DND-41 (cell line): ENCODE data around the gene NINJ1.
A peak's percentile ranks its signal among the peaks of the same experiment; 100 is the strongest.

Experiments
- ATAC-seq: fragments of 200-7000 bp; cut with Tn5 transposase; 3 replicates; pipeline ENCODE4 v1.9.1; 2021; ENCODE audit warnings: low read depth; ENCODE audit not compliant: insufficient read depth
- DNase-seq: peaks from one replicate; pipeline ENCODE4 v3.0.0-alpha.2; 2020
- H2AFZ ChIP-seq: 2 replicates; pipeline ENCODE4 v1.6.0; 2012; ENCODE audit warnings: low read depth, low read length
- H3K27ac ChIP-seq: 2 replicates; pipeline ENCODE4 v1.5.1; 2012; ENCODE audit warnings: low read length, inconsistent platforms
- H3K27me3 ChIP-seq: fragments of 200-600 bp; sonication (generic); 2 replicates; pipeline ENCODE4 v1.6.0; 2012; ENCODE audit warnings: low read length, mild to moderate bottlenecking, inconsistent platforms; ENCODE audit not compliant: insufficient read depth, poor library complexity
- H3K36me3 ChIP-seq: 2 replicates; pipeline ENCODE4 v1.5.1; 2012; ENCODE audit warnings: low read length, inconsistent platforms; ENCODE audit not compliant: insufficient read depth
- H3K4me1 ChIP-seq: 2 replicates; pipeline ENCODE4 v1.5.1; 2012; ENCODE audit warnings: mild to moderate bottlenecking, low read length; ENCODE audit not compliant: insufficient read depth
- H3K4me2 ChIP-seq: 2 replicates; pipeline ENCODE4 v1.6.0; 2012; ENCODE audit warnings: mild to moderate bottlenecking, moderate library complexity, low read length, inconsistent platforms; ENCODE audit not compliant: insufficient read depth
- H3K4me3 ChIP-seq, 2 experiments: fragments of 200-600 bp in 1 of 2; shearing (Covaris generic) in 1 of 2; 2 replicates each; pipeline ENCODE4 v1.5.1; 2012 to 2016; ENCODE audit warnings: inconsistent platforms in 2 of 2, low read length in 2 of 2, mild to moderate bottlenecking in 2 of 2, low read depth in 1 of 2, moderate library complexity in 1 of 2
- H3K79me2 ChIP-seq: 2 replicates; pipeline ENCODE4 v1.6.0; 2012; ENCODE audit warnings: low read length, inconsistent platforms; ENCODE audit not compliant: insufficient read depth
- H3K9ac ChIP-seq: 2 replicates; pipeline ENCODE4 v1.6.0; 2012; ENCODE audit warnings: low read depth, mild to moderate bottlenecking, inconsistent platforms, low read length, moderate library complexity
- H3K9me3 ChIP-seq: 2 replicates; pipeline ENCODE4 v1.5.1; 2012; ENCODE audit warnings: low read length, moderate library complexity, mild to moderate bottlenecking, inconsistent platforms; ENCODE audit not compliant: insufficient read depth, severe bottlenecking
- H4K20me1 ChIP-seq: 2 replicates; pipeline ENCODE4 v1.6.0; 2012; ENCODE audit warnings: low read length; ENCODE audit not compliant: insufficient read depth
- CTCF ChIP-seq: IDR thresholded peaks from 2 replicates; pipeline ENCODE4 v1.5.1; 2012; ENCODE audit warnings: borderline replicate concordance, low read length, moderate library complexity, mild to moderate bottlenecking; ENCODE audit not compliant: poor library complexity, severe bottlenecking; ENCODE audit errors: extremely low read depth
- EZH2 ChIP-seq: IDR thresholded peaks from 3 replicates; pipeline ENCODE4 v1.6.1; 2012; ENCODE audit warnings: borderline replicate concordance, low read depth, mild to moderate bottlenecking, moderate library complexity, low read length, inconsistent platforms; ENCODE audit not compliant: severe bottlenecking

Gene NINJ1

GRCh38 chr9:93084471-93084881 is 49.6 kb downstream of the NINJ1 start:
- Histone ChIP-seq H3K36me3 (no peaks in the 10 kb centered on the region), H3K4me3 (no peak overlapping the region), H3K27ac (no peak overlapping the region), H3K9ac (no peak overlapping the region), H3K27me3 (no peaks in the 10 kb centered on the region), H2AFZ (no peak overlapping the region), H4K20me1 (no peaks in the 10 kb centered on the region), H3K4me1 (peaks cover 13% of the 10 kb centered on the region), H3K9me3 (no peaks in the 10 kb centered on the region), H3K4me2 (no peak overlapping the region), H3K79me2 (no peaks in the 10 kb centered on the region)
- TF ChIP-seq EZH2 (no peak), CTCF (no peak)
- ATAC-seq (no peak), DNase-seq (no peak)

- ATAC-seq: no peak; the same call in 2 of the 3 replicates
These were observed 50.2 kb downstream of the NINJ1 start for GRCh38 chr9:93083592-93084470.

GRCh38 chr9:93082841-93083411 is 51.1 kb downstream of the NINJ1 start:
- peak overlapping the region; percentile 48; the same call in 1 of the 2 replicates for H3K27ac ChIP-seq
- H4K20me1 ChIP-seq: no peaks in the 10 kb centered on the region
- H3K4me3 ChIP-seq: no peak overlapping the region
- H3K27me3 ChIP-seq: no peaks in the 10 kb centered on the region
- H3K4me2 ChIP-seq: no peak overlapping the region
- ATAC-seq: peak; percentile 88
- peak; percentile 63 for DNase-seq
- no peak overlapping the region for H2AFZ ChIP-seq
- no peak for TF ChIP-seq CTCF
- H3K4me1 ChIP-seq: peaks cover 13% of the 10 kb centered on the region
- H3K9me3 ChIP-seq: no peaks in the 10 kb centered on the region
- H3K79me2 ChIP-seq: no peaks in the 10 kb centered on the region
- no peak overlapping the region; the same call in 1 of the 2 replicates for H3K9ac ChIP-seq
- no peaks in the 10 kb centered on the region for H3K36me3 ChIP-seq

More at GRCh38 chr9:93083592-93084470, 50.2 kb downstream of the NINJ1 start:
- no peaks in the 10 kb centered on the region for H4K20me1 ChIP-seq
- H3K79me2 ChIP-seq: no peaks in the 10 kb centered on the region
- no peak overlapping the region for H2AFZ ChIP-seq
- TF ChIP-seq EZH2: no peak
- TF ChIP-seq CTCF: no peak
- H3K4me2 ChIP-seq: no peak overlapping the region
- H3K9me3 ChIP-seq: no peaks in the 10 kb centered on the region
- DNase-seq: no peak
- no peaks in the 10 kb centered on the region for H3K27me3 ChIP-seq
- no peak overlapping the region for H3K4me3 ChIP-seq
- H3K36me3 ChIP-seq: no peaks in the 10 kb centered on the region
- H3K4me1 ChIP-seq: peaks cover 13% of the 10 kb centered on the region
- H3K9ac ChIP-seq: no peak overlapping the region; the same call in 1 of the 2 replicates
- H3K27ac ChIP-seq: peak overlapping the region; percentile 48; the same call in 1 of the 2 replicates
